Measurements from ENCODE around the gene HOXB6. TPM values are rescaled to one million over a fixed set of nuclear protein-coding genes. Genes with fewer than 3 reads are reported as not detected.

Gene HOXB6
- total and polyA plus RNA-seq, 12 donors, result 1.7 to 23.1 (median 11.8) TPM

GRCh38 chr17:48563385-48563838 lies 41.4 kb downstream of the HOXB6 start:
- 88 to 92% (median 91%) methylated on average over 6 of the region's 6 CpGs for WGBS, 4 donors
- peak overlapping the region in 1 of 5 donors; percentile 49 for H3K27ac ChIP-seq
- intact Hi-C loops (cut with DNase I), result no loop called here

GRCh38 chr17:48562934-48563333 lies 41.9 kb downstream of the HOXB6 start:
- WGBS, 4 donors, result 76 to 82% (median 79%) methylated on average over 5 of the region's 5 CpGs
- no peak for TF ChIP-seq CTCF (IDR thresholded peaks at IDR 0.05)
- TF ChIP-seq POLR2A (IDR thresholded peaks at IDR 0.05), result no peak
- intact Hi-C loops (cut with DNase I), result no loop called here
- no peaks in the 10 kb centered on the region for H3K27me3 ChIP-seq
- no peak overlapping the region for H3K27ac ChIP-seq
- no peaks in the 10 kb centered on the region for H3K36me3 ChIP-seq (replicated peaks in 1 of 2)
- no peak overlapping the region for H3K4me3 ChIP-seq
- no peaks in the 10 kb centered on the region for H3K9me3 ChIP-seq (replicated peaks in 1 of 3)
- no peak for DNase-seq
- H3K4me1 ChIP-seq (replicated peaks in 1 of 2), result peaks cover 0 to 27% of the 10 kb centered on the region in 2 donors

More at GRCh38 chr17:48563385-48563838, 41.4 kb downstream of the HOXB6 start:
- no peaks in the 10 kb centered on the region for H3K27me3 ChIP-seq
- peak overlapping the region in 1 of 4 donors; percentile 52 for H3K4me3 ChIP-seq
- H3K36me3 ChIP-seq (replicated peaks in 1 of 2), result no peaks in the 10 kb centered on the region
- DNase-seq, result no peak
- no peak for TF ChIP-seq CTCF (IDR thresholded peaks at IDR 0.05)
- TF ChIP-seq POLR2A (IDR thresholded peaks at IDR 0.05), result no peak
- H3K9me3 ChIP-seq (replicated peaks in 1 of 3), result no peaks in the 10 kb centered on the region
- peaks cover 0 to 30% of the 10 kb centered on the region in 2 donors for H3K4me1 ChIP-seq (replicated peaks in 1 of 2)

- TF ChIP-seq POLR2A (IDR thresholded peaks at IDR 0.05) (no peak), CTCF (IDR thresholded peaks at IDR 0.05) (peak in 1 of 6 experiments; percentile 22)
- no peak overlapping the region for H3K4me3 ChIP-seq
- H3K4me1 ChIP-seq (replicated peaks in 1 of 2), result peaks cover 0 to 25% of the 10 kb centered on the region in 2 donors
- no peak overlapping the region for H3K27ac ChIP-seq
- WGBS, 4 donors, result 75 to 85% (median 79%) methylated on average over 15 of the region's 15 CpGs
- no peaks in the 10 kb centered on the region for H3K36me3 ChIP-seq (replicated peaks in 1 of 2)
- intact Hi-C loops (cut with DNase I), result no loop called here
- no peak for DNase-seq
- H3K9me3 ChIP-seq (replicated peaks in 1 of 3), result no peaks in the 10 kb centered on the region
- H3K27me3 ChIP-seq, result no peaks in the 10 kb centered on the region
These were observed 42.6 kb downstream of the HOXB6 start for GRCh38 chr17:48561884-48562810.

Measured in adrenal gland (tissue), 12 donors.